ENCODE results near the gene HCN4. TPM values are rescaled to one million over a fixed set of nuclear protein-coding genes. Genes with fewer than 3 reads are reported as not detected.

Gene HCN4
- total RNA-seq, 2 experiments from 2014 or later = not detected

DNA sequence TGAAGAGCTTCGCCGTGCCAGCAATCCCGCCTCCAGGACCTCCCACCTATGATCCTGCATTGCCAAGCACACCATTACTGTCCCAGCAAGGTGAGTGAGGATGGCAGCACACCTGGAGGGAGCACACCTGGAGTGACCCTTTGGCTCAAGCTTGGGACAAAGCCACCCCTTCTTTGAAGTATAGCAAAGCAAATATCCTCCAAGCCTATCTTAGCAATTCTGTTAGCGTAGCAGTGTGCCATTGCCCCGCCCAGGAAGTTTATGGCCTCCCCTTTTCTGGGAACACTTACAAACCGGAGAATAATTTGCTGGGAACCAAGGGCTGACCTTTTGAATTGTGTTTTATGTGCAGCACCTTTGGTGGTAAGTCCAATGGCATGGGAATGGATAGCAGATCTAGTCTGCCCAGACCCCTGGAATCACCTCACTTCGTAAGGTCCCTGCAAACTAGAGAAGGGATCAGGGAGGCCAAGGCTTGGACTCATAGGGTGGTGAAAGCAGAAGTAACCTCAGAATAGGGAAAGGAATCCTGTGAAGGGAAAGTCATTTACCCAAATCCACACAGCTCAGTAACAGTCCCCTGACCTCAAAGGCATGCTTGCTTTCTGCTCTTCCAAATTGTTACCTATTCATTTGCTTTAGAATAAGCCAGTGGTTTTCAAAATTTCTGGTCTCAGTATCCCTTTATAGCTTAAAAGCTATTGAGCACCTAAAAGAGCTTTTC is 70.1 kb downstream of the HCN4 start:
- no peak overlapping the region for H3K4me3 ChIP-seq (ENCODE audit: low read length)
- H3K9me3 ChIP-seq (ENCODE audit: control insufficient read depth in 1 of 2, insufficient read depth in 1 of 2, low read length in 2 of 2) = no peaks in the 10 kb centered on the region
- peaks cover 4% of the 10 kb centered on the region for H3K36me3 ChIP-seq (ENCODE audit: insufficient read depth, low read length)
- Mint-ChIP-seq H3K4me1 (ENCODE audit: low read depth) (no peaks in the 10 kb centered on the region), H3K36me3 (ENCODE audit: low read depth) (peaks cover 41% of the 10 kb centered on the region), H3K9me3 (no peaks in the 10 kb centered on the region), H3K27me3 (no peaks in the 10 kb centered on the region), H3K27ac (no peak overlapping the region), H3K4me3 (no peak overlapping the region)
- CTCF ChIA-PET = no interaction called here
- TF ChIP-seq CTCF (IDR thresholded peaks at IDR 0.05) = no peak
- no peaks in the 10 kb centered on the region for H3K27me3 ChIP-seq (ENCODE audit: control insufficient read depth in 1 of 2, insufficient read depth in 2 of 2, low read length in 2 of 2)
- H3K4me1 ChIP-seq (ENCODE audit: insufficient read depth, low read length) = no peaks in the 10 kb centered on the region
- ATAC-seq (ENCODE audit: poor library complexity) = no peak
- POLR2A ChIA-PET = no interaction called here
- intact Hi-C loops (cut with DNase I, micrococcal nuclease) = no loop called here
- DNase-seq = no peak
- no peak overlapping the region for H3K27ac ChIP-seq (ENCODE audit: low read depth in 1 of 2, low read length in 2 of 2)

DNA sequence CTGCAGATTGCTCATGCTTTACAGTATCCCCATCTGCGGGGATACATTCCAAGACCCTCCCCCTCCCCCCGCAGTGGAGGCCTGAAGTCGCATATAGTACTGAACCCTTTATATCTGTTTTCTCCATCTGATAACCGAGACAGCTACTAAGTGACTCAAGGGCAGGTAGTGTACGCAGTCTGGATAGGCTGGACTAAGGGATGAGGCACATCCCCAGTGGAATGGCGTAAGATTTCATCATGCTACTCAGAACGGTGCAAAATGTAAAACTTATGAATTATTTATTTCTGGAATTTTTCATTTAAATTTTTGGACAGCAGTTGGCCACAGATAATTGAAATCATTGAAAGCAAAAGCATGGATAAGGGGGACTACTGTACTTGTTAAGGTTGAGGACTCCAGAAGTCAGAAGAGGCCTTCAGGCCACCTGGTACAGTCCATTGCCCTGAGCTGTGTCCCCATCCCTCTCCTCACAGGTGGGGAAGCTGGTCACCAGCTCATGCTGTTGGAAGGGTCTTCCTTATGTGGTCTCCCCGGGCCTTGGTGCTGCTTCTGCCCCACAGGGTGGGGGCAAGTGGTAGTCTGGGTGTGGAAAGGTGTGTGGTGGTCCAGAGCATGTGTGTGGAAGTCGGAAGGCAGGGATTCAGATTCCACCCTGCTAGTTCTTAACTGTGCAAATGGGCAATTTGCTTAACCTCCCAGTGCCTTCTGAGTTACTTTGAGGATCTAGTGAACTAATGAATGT is 72.0 kb downstream of the HCN4 start:
- Histone ChIP-seq H3K36me3 (ENCODE audit: insufficient read depth, low read length) (no peaks in the 10 kb centered on the region), H3K4me1 (ENCODE audit: insufficient read depth, low read length) (no peaks in the 10 kb centered on the region), H3K27ac (ENCODE audit: low read depth in 1 of 2, low read length in 2 of 2) (no peak overlapping the region), H3K27me3 (ENCODE audit: control insufficient read depth in 1 of 2, insufficient read depth in 2 of 2, low read length in 2 of 2) (no peaks in the 10 kb centered on the region), H3K9me3 (ENCODE audit: control insufficient read depth in 1 of 2, insufficient read depth in 1 of 2, low read length in 2 of 2) (no peaks in the 10 kb centered on the region), H3K4me3 (ENCODE audit: low read length) (no peak overlapping the region)
- ChIA-PET POLR2A (no interaction called here), CTCF (no interaction called here)
- Mint-ChIP-seq H3K27me3 (no peaks in the 10 kb centered on the region), H3K4me1 (ENCODE audit: low read depth) (no peaks in the 10 kb centered on the region), H3K9me3 (no peaks in the 10 kb centered on the region), H3K27ac (no peak overlapping the region), H3K4me3 (no peak overlapping the region), H3K36me3 (ENCODE audit: low read depth) (peaks cover 31% of the 10 kb centered on the region)
- DNase-seq (no peak), ATAC-seq (ENCODE audit: poor library complexity) (no peak)
- intact Hi-C loops (cut with DNase I, micrococcal nuclease) = no loop called here
- no peak for TF ChIP-seq CTCF (IDR thresholded peaks at IDR 0.05)

DNA sequence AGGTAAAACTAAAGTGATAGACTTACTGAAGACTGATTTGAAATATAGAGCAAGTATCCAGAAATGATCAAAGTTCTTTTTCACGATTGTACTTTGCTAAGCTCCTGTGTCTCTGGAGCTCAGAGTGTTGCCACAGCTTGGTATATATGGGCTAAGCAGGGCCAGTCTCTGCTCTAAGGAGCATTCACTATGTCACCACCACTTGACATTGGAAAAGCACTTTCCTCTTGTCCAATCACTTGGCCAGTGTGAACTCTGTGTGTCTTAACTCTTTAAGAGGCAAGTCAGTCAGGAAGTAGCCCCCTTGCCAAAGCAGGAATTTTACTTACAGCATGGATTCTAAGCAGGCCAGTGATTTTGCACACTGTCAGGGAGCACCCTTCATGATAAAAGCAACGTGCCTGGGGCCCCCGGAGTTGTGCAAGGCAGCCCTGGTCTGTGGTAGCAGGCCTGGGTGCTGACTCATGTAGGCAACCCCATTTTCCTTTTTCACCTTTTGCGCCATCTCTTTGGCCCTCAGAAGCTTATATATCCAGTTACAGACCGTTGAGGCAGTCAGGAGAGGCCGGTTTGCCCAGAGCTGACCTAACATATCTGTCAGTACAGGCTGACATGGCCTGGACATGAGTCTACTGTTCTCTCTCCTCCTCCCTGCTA is 73.0 kb downstream of the HCN4 start:
- ChIA-PET POLR2A (no interaction called here), CTCF (no interaction called here)
- no peak for TF ChIP-seq CTCF (IDR thresholded peaks at IDR 0.05)
- Histone ChIP-seq H3K4me3 (ENCODE audit: low read length) (no peak overlapping the region), H3K4me1 (ENCODE audit: insufficient read depth, low read length) (no peaks in the 10 kb centered on the region), H3K9me3 (ENCODE audit: control insufficient read depth in 1 of 2, insufficient read depth in 1 of 2, low read length in 2 of 2) (no peaks in the 10 kb centered on the region), H3K27me3 (ENCODE audit: control insufficient read depth in 1 of 2, insufficient read depth in 2 of 2, low read length in 2 of 2) (no peaks in the 10 kb centered on the region), H3K36me3 (ENCODE audit: insufficient read depth, low read length) (no peaks in the 10 kb centered on the region), H3K27ac (ENCODE audit: low read depth in 1 of 2, low read length in 2 of 2) (no peak overlapping the region)
- peak in 2 of 14 experiments; percentile 26 to 42 for DNase-seq
- intact Hi-C loops (cut with DNase I, micrococcal nuclease) = no loop called here
- peaks cover 21% of the 10 kb centered on the region for H3K36me3 Mint-ChIP-seq (ENCODE audit: low read depth)
- no peak for ATAC-seq (ENCODE audit: poor library complexity)
- no peak overlapping the region for H3K4me3 Mint-ChIP-seq
- no peaks in the 10 kb centered on the region for H3K9me3 Mint-ChIP-seq
- no peaks in the 10 kb centered on the region for H3K4me1 Mint-ChIP-seq (ENCODE audit: low read depth)
- H3K27ac Mint-ChIP-seq = no peak overlapping the region
- no peaks in the 10 kb centered on the region for H3K27me3 Mint-ChIP-seq
